AG10803 (cell line): ENCODE measurements around the gene ZFYVE27.
A peak's percentile ranks its signal among the peaks of the same experiment; 100 is the strongest.

Source experiments
- DNase-seq: peaks from one replicate; pipeline ENCODE4 v3.0.0; 2010; ENCODE audit warnings: low read depth
- H3K4me3 ChIP-seq: 2 replicates; pipeline ENCODE4 v1.5.1; 2011; ENCODE audit warnings: mild to moderate bottlenecking, low read length, control low read depth
- TF ChIP-seq, protein P1 (sequence below): conservative IDR thresholded peaks from 2 replicates; pipeline ENCODE4 v1.5.1; 2011; ENCODE audit warnings: mild to moderate bottlenecking, low read length, control low read depth, inconsistent platforms

The ZFYVE27 gene

DNA sequence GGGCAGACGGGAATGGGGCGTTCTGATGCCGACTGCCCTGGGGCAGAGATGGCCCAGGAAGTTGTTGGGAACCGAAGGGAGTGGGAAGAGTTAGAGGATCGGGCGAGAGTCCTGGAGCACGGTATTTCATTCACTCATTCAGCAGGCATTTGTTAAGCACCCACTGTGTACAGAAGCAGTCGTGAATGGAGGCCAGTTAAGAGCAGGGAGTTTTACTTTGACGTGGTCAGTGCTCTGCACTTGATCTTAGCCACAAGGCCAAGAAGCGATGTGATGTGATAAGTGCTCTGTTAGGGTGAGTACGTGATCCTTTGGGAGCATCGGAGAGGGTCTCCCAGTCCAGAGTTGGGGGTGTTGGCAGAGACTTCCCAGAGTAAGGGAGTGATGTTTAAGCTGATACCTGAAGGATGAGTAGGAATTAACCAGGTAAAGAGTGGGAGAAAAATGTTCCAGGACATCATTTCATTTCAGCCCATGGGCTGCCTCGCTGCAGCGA, 890 bp downstream of the ZFYVE27 start:
- peak overlapping the region; percentile 96 for H3K4me3 ChIP-seq
- no peak for DNase-seq
- TF ChIP-seq, protein P1, sequence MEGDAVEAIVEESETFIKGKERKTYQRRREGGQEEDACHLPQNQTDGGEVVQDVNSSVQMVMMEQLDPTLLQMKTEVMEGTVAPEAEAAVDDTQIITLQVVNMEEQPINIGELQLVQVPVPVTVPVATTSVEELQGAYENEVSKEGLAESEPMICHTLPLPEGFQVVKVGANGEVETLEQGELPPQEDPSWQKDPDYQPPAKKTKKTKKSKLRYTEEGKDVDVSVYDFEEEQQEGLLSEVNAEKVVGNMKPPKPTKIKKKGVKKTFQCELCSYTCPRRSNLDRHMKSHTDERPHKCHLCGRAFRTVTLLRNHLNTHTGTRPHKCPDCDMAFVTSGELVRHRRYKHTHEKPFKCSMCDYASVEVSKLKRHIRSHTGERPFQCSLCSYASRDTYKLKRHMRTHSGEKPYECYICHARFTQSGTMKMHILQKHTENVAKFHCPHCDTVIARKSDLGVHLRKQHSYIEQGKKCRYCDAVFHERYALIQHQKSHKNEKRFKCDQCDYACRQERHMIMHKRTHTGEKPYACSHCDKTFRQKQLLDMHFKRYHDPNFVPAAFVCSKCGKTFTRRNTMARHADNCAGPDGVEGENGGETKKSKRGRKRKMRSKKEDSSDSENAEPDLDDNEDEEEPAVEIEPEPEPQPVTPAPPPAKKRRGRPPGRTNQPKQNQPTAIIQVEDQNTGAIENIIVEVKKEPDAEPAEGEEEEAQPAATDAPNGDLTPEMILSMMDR, result no peak

DNA sequence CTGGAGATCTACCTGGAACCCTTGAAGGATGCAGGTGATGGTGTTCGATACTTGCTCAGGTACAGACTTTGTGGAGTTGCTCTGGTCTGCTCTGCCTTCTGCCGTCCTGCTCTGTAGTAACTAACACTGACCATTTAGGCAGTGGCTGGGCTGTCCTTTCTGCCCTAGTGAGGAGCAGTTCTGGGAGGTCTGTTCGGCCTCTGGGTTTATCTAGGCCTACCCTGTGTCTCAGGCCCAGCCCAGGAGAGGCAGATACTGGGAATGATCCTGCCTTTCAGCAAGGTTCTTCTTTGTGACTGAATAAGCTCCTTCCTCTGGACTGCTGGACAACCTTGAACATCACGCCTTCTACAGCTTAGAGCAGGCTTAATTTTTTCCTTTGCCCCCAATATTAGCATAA, 1.7 kb downstream of the ZFYVE27 start:
- DNase-seq, result no peak
- no peak overlapping the region for H3K4me3 ChIP-seq
- TF ChIP-seq, protein P1, result no peak

DNA sequence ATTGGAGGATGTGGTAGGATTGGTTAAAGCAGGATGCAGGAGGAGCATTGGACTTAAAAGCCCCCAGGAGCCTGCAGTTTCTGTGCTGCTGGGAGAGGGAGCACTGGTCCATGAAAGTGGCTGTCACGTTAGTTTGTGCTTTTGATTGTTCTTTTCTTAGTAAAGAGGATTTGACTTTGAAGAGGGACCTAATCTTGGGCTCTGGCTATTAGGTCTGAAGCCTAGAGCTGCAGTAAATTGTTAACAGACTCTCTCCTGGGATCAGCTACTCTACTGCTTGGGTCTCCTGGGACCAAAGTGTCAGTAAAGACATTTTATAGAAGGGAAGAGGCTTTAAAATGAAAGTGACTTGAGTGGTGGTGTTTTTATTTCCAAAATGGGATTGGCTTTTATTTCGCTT, 3.7 kb downstream of the ZFYVE27 start:
- TF ChIP-seq, protein P1, result no peak
- DNase-seq, result no peak
- no peak overlapping the region for H3K4me3 ChIP-seq

DNA sequence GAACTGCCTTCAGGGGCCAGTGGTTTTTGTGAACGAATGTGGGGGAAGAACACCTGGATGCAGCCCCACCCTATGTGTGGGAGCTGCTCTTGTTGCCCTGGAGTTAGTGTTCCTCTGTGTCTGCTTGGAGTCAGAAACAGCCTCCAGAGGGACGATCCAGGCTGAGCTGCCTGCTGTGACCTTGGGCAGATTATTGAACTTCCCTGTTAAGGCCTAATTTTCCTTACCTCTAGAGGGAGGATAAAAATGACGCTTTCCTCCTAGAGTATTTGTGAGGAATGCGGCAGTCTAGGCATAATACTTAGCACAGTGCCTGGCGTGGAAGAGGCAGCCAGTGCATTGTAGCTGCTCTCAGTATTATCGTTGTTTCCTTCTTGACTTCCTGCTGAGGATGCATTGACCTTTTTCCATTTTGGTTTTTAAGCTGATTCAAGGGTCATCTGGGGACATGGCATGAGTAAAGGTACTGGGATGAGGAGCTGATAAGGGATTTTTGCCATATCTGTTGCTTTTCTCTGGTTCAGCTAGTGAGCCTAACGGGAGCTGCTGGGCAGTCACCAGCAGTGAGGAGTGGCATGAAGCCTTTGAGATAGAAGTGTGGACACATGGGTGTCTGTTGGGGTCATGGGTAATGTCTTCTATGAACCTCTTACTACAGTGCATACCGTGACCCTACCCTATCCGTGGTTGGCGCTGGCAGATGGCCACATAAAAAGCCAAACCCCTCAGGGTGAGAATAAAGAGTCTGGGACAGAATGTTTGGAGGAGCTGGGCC, 6.4 kb downstream of the ZFYVE27 start:
- DNase-seq, result no peak
- TF ChIP-seq, protein P1, result no peak
- no peak overlapping the region for H3K4me3 ChIP-seq

DNA sequence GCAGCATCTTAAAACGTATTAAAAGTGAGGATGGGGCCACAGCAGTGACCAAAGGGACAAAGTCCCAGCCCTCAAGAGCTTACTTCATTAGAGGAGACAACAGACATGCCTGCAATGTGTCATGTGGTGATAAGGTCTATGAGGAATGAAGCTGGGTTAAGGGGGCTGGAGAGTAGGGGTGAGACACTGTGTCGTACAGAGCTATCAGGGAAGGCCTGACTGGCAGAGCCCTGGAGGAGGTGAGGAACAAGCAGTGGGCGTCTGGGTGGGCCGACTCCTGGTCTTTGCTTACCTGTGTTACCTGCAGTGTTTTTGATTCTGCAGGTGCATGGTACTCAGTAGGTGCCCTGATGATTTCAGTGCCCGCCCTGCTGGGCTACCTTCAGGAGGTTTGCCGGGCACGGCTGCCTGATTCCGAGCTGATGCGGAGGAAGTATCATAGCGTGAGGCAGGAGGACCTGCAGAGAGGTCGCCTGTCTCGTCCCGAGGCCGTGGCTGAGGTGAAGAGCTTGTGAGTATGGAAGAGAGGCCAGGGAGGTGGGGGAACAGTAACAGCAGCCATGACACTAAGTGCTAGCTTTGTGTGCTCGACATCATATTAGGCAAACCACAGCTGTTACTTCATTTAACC, 7.6 kb downstream of the ZFYVE27 start:
- TF ChIP-seq, protein P1, result no peak
- DNase-seq, result no peak
- no peak overlapping the region for H3K4me3 ChIP-seq

DNA sequence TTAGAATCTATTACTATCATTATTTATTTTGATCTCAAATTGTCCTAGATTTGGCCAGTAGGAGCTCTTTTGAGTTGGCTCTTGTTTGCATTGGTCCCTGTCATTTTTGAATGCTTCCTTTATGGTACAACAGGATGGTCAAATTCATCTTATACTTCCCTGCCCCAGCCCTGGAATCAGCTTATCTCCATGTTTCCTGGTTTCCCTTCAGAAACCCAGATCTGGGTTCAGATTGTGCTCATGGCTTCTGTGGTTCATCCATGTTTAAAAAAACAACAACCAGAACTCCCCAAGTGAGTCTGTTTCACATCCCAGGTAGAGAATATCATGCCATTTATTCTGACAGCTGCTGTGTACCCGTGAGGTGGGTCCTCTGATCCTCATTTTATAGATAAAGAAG, 10.6 kb downstream of the ZFYVE27 start:
- DNase-seq, result no peak
- H3K4me3 ChIP-seq, result no peak overlapping the region
- TF ChIP-seq, protein P1, result no peak

DNA sequence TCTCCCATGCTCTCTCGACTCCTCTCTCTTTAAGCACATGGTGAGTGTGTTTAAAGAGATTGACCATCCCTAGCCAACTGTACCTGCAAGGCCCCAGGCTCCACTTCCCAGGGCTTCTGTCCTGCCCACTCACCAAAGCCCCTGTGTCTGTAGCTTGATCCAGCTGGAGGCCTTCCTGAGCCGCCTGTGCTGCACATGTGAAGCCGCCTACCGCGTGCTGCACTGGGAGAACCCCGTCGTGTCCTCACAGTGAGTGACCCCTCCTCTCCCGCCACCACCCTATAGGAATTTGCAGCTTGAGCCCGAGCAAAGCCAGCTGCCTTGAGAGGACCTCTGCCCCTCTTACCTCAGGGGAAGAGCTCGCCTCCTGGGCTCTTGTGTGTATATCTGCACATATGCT, 11.2 kb downstream of the ZFYVE27 start:
- TF ChIP-seq, protein P1, result no peak
- DNase-seq, result no peak
- H3K4me3 ChIP-seq, result no peak overlapping the region
